MCF 10A (cell line): ENCODE results near the gene AMBRA1. TPM values are rescaled to one million over a fixed set of nuclear protein-coding genes. Genes with fewer than 3 reads are reported as not detected.

ENCODE experiments used
- BruUV-seq: library from RNA; stranded (reverse); fragments of 400-500 nt; replicated peaks from 2 replicates; lab custom pipeline; 2021; lab: Mats Ljungman, UMichigan
- CTCF ChIA-PET: fragments of 300-600 bp; sonication (Branson Sonifier 250); formaldehyde crosslinking; extraction: SDS; loops from one replicate; lab custom pipeline; 2021; ENCODE audit warnings: antibody characterized with exemption, inconsistent platforms; lab: Yijun Ruan, JAX
- POLR2A ChIA-PET: fragments of 300-600, 350-650 bp; sonication (Branson Sonifier 250); formaldehyde crosslinking; extraction: SDS; loops from one replicate; lab custom pipeline; 2020; ENCODE audit warnings: antibody characterized with exemption, inconsistent platforms; lab: Yijun Ruan, JAX
- DNase-seq: peaks from one replicate; pipeline ENCODE4 v3.0.0-alpha.2; 2018; ENCODE audit not compliant: unreplicated experiment
- H3K27ac Mint-ChIP-seq: one replicate; pipeline ENCODE4 v1.8.0; 2022; ENCODE audit warnings: mild to moderate bottlenecking, low read depth, mixed read lengths; ENCODE audit not compliant: unreplicated experiment
- H3K27me3 Mint-ChIP-seq: one replicate; pipeline ENCODE4 v1.8.0; 2022; ENCODE audit warnings: mixed read lengths; ENCODE audit not compliant: insufficient read depth, unreplicated experiment
- H3K36me3 Mint-ChIP-seq: one replicate; pipeline ENCODE4 v1.8.0; 2022; ENCODE audit warnings: mild to moderate bottlenecking, moderate library complexity, mixed read lengths; ENCODE audit not compliant: insufficient read depth, unreplicated experiment
- H3K4me1 Mint-ChIP-seq: one replicate; pipeline ENCODE4 v1.8.0; 2022; ENCODE audit warnings: mixed read lengths; ENCODE audit not compliant: insufficient read depth, unreplicated experiment
- H3K4me3 Mint-ChIP-seq: one replicate; pipeline ENCODE4 v1.8.0; 2022; ENCODE audit warnings: mild to moderate bottlenecking, moderate library complexity, mixed read lengths; ENCODE audit not compliant: unreplicated experiment
- H3K9me3 Mint-ChIP-seq: one replicate; pipeline ENCODE4 v1.8.0; 2022; ENCODE audit warnings: mixed read lengths; ENCODE audit not compliant: unreplicated experiment
- intact Hi-C: fragments of 100-400 bp; cut with micrococcal nuclease; formaldehyde crosslinking; loops from 2 replicates; pipeline ENCODE4 v1.14.1; 2022
- total RNA-seq: library from RNA; stranded (reverse); gene quantifications from 2 replicates; pipeline ENCODE4 v1.2.3, GENCODE V29; 2022
- TF ChIP-seq, protein P1 (sequence below): fragments of 200-600 bp; IDR thresholded peaks from one replicate; pipeline ENCODE4 v1.8.0; 2022; ENCODE audit warnings: antibody characterized with exemption, mild to moderate bottlenecking; ENCODE audit not compliant: unreplicated experiment

AMBRA1 gene
- total RNA-seq, 1 experiment from 2014 or later, result 19.6 TPM

DNA sequence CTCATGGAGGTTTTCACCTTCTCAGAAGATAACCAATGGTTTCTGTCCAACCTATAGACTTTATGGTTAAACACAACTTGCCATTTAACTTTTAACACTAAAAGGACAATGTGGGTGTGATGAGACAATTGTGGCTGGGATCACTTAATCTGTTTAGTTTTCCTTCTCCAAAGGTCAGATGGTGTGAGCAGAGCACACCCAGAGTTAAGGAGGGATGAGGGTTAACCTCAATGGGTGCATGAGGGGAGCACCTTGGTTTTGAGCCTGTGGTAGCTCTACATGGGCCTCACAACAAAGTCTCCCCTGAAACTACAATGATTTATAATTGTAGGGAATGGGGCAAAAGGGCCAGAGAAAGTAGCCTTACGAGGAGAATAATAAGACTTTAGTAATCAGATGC lies 173.3 kb downstream of the AMBRA1 start:
- Mint-ChIP-seq H3K27ac (no peak overlapping the region), H3K4me1 (no peaks in the 10 kb centered on the region), H3K4me3 (no peak overlapping the region), H3K9me3 (no peaks in the 10 kb centered on the region), H3K36me3 (peaks cover 42% of the 10 kb centered on the region), H3K27me3 (no peaks in the 10 kb centered on the region)
- DNase-seq, result no peak
- BruUV-seq, result no TSS peak
- TF ChIP-seq, protein P1, sequence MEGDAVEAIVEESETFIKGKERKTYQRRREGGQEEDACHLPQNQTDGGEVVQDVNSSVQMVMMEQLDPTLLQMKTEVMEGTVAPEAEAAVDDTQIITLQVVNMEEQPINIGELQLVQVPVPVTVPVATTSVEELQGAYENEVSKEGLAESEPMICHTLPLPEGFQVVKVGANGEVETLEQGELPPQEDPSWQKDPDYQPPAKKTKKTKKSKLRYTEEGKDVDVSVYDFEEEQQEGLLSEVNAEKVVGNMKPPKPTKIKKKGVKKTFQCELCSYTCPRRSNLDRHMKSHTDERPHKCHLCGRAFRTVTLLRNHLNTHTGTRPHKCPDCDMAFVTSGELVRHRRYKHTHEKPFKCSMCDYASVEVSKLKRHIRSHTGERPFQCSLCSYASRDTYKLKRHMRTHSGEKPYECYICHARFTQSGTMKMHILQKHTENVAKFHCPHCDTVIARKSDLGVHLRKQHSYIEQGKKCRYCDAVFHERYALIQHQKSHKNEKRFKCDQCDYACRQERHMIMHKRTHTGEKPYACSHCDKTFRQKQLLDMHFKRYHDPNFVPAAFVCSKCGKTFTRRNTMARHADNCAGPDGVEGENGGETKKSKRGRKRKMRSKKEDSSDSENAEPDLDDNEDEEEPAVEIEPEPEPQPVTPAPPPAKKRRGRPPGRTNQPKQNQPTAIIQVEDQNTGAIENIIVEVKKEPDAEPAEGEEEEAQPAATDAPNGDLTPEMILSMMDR, result no peak
- ChIA-PET POLR2A (interaction anchor here (1.3 kb wide), 1 partner anchor 9 kb away, joined by 3 read pairs; no protein-coding TSS in a partner anchor), CTCF (no interaction called here)
- intact Hi-C loops, result no loop called here

DNA sequence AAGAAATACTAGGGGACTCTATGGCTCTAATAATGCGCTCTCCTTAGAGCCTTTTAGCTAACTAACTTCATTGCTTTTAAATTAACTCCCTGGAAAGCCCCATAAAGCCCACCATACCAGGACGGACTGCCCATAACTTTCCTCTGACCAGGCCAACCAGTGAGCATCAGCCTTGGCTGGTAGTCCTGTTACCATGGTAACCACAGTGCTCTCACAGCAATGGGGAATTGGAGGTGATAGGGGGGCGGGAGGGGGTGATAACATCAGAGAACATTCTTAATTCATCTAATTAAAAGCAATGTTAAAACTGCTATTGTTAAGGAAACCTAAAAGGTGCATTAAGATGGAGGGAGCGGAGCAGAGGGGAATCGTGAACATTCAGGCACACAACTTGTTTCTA lies 175.1 kb downstream of the AMBRA1 start:
- H3K27ac Mint-ChIP-seq, result no peak overlapping the region
- H3K9me3 Mint-ChIP-seq, result no peaks in the 10 kb centered on the region
- H3K4me3 Mint-ChIP-seq, result no peak overlapping the region
- no TSS peak for BruUV-seq
- peaks cover 35% of the 10 kb centered on the region for H3K36me3 Mint-ChIP-seq
- H3K4me1 Mint-ChIP-seq, result no peaks in the 10 kb centered on the region
- CTCF ChIA-PET, result interaction anchor here (0.6 to 1.3 kb wide), 3 partner anchors 30 to 727 kb away, joined by 3 to 4 read pairs (median 3); no protein-coding TSS in a partner anchor
- no peak for DNase-seq
- TF ChIP-seq, protein P1, result no peak
- no peaks in the 10 kb centered on the region for H3K27me3 Mint-ChIP-seq
- intact Hi-C loops, result no loop called here
- POLR2A ChIA-PET, result interaction anchor here (0.6 kb wide), 2 partner anchors 130 to 182 kb away, joined by 3 to 4 read pairs; no protein-coding TSS in a partner anchor

DNA sequence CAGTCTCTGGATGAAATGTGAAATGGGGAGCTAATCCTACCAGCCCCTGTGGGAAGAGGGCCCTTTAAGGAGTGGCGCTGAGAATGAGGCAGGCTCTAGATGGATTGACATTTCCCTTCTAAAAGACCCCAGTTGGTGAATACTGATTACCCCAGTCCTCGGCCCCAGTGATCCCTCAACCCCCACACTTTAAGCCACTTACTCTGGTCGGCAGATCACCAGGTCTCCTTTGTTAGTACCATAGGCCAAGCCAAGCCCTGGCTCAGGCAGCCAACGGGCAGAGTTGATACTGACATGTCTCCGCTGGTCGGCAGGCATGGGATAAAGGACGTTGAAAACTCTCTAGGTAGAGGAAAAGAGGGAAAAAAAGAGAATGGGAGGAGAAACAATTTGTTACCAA lies 176.1 kb downstream of the AMBRA1 start:
- intact Hi-C loops, result no loop called here
- TF ChIP-seq, protein P1, result no peak
- Mint-ChIP-seq H3K36me3 (peaks cover 36% of the 10 kb centered on the region), H3K4me3 (no peak overlapping the region), H3K9me3 (no peaks in the 10 kb centered on the region), H3K4me1 (no peaks in the 10 kb centered on the region), H3K27ac (no peak overlapping the region), H3K27me3 (no peaks in the 10 kb centered on the region)
- ChIA-PET CTCF (no interaction called here), POLR2A (no interaction called here)
- BruUV-seq, result no TSS peak
- DNase-seq, result no peak

GRCh38 chr11:46414879-46415278 lies 178.9 kb downstream of the AMBRA1 start:
- DNase-seq, result no peak
- Mint-ChIP-seq H3K4me3 (no peak overlapping the region), H3K27me3 (no peaks in the 10 kb centered on the region), H3K9me3 (no peaks in the 10 kb centered on the region), H3K4me1 (no peaks in the 10 kb centered on the region), H3K27ac (no peak overlapping the region), H3K36me3 (peaks cover 22% of the 10 kb centered on the region)
- ChIA-PET POLR2A (no interaction called here), CTCF (interaction anchor here (1.4 to 1.5 kb wide), 2 partner anchors 26 kb away, joined by 6 to 7 read pairs; no protein-coding TSS in a partner anchor)
- intact Hi-C loops, result no loop called here
- TF ChIP-seq, protein P1, result no peak
- no TSS peak for BruUV-seq
